A673 (cell line): Measurements from ENCODE around the gene ZBTB20. TPM values are rescaled to one million over a fixed set of nuclear protein-coding genes. Genes with fewer than 3 reads are reported as not detected.

Experiments used
- BruUV-seq: library from RNA; stranded (reverse); fragments of 400-500 nt; replicated peaks from 2 replicates; lab custom pipeline; 2021; lab: Mats Ljungman, UMichigan
- CTCF ChIA-PET: fragments of 300-600 bp; sonication (Branson Sonifier 250); formaldehyde crosslinking; loops from one replicate; lab custom pipeline; 2022; ENCODE audit warnings: antibody characterized with exemption; lab: Charles Lee
- POLR2A ChIA-PET: fragments of 300-600 bp; sonication (Branson Sonifier 250); formaldehyde crosslinking; loops from one replicate; lab custom pipeline; 2022; ENCODE audit warnings: antibody characterized with exemption; ENCODE audit not compliant: low non-redundant PET; lab: Charles Lee
- DNase-seq: peaks from one replicate; pipeline ENCODE4 v3.0.0-alpha.2; 2015; ENCODE audit warnings: low spot score
- H3K27ac ChIP-seq: fragments of 200-600 bp; sonication (generic); 2 replicates; pipeline ENCODE4 v1.5.1; 2016; ENCODE audit warnings: mixed run types, low read depth, mild to moderate bottlenecking, mixed read lengths, antibody characterized with exemption, low read length; ENCODE audit not compliant: poor library complexity, severe bottlenecking
- H3K27me3 ChIP-seq: fragments of 200-600 bp; sonication (generic); replicated peaks from 2 replicates; pipeline ENCODE4 v1.6.1; 2017; ENCODE audit warnings: mixed run types, low read depth, mild to moderate bottlenecking, mixed read lengths, antibody characterized with exemption, low read length; ENCODE audit not compliant: insufficient read depth, poor library complexity
- H3K36me3 ChIP-seq: fragments of 200-600 bp; sonication (generic); 2 replicates; pipeline ENCODE4 v1.6.1; 2016; ENCODE audit warnings: mixed run types, mild to moderate bottlenecking, mixed read lengths, antibody characterized with exemption, low read length; ENCODE audit not compliant: insufficient read depth, poor library complexity, severe bottlenecking
- H3K4me1 ChIP-seq: fragments of 200-600 bp; sonication (generic); 2 replicates; pipeline ENCODE4 v1.6.1; 2017; ENCODE audit warnings: mixed run types, mild to moderate bottlenecking, mixed read lengths, antibody characterized with exemption, low read length; ENCODE audit not compliant: insufficient read depth, poor library complexity, severe bottlenecking
- H3K4me3 ChIP-seq: fragments of 200-600 bp; sonication (generic); 2 replicates; pipeline ENCODE4 v1.5.1; 2016; ENCODE audit warnings: low read depth, mixed run types, mild to moderate bottlenecking, mixed read lengths, low read length; ENCODE audit not compliant: poor library complexity, severe bottlenecking
- H3K9me3 ChIP-seq: fragments of 200-600 bp; sonication (generic); 2 replicates; pipeline ENCODE4 v1.6.1; 2016; ENCODE audit warnings: mixed run types, low read depth, mild to moderate bottlenecking, mixed read lengths, antibody characterized with exemption, low read length; ENCODE audit not compliant: poor library complexity, severe bottlenecking
- EZH2 ChIP-seq: fragments of 200-600 bp; sonication (generic); IDR thresholded peaks from 2 replicates; pipeline ENCODE4 v1.6.1; 2017; ENCODE audit warnings: borderline replicate concordance, low read depth, mild to moderate bottlenecking, mixed read lengths, antibody characterized with exemption, low read length; ENCODE audit not compliant: poor library complexity, severe bottlenecking
- intact Hi-C: fragments of 100-400 bp; cut with micrococcal nuclease; formaldehyde crosslinking; loops from one replicate; pipeline ENCODE4 v1.10.0; 2022; ENCODE audit not compliant: unreplicated experiment
- total RNA-seq: library from RNA; stranded (reverse); gene quantifications from 2 replicates; pipeline ENCODE4 v1.2.3, GENCODE V29; 2021
- TF ChIP-seq, protein P1 (sequence below): fragments of 300-800, 200-600 bp; sonication (generic); conservative IDR thresholded peaks from 2 replicates; pipeline ENCODE4 v1.5.1; 2017; ENCODE audit warnings: low read depth, mild to moderate bottlenecking, antibody characterized with exemption, low read length, moderate library complexity, mixed read lengths

Gene ZBTB20
- total RNA-seq, 1 experiment from 2014 or later = 13.5 TPM

DNA sequence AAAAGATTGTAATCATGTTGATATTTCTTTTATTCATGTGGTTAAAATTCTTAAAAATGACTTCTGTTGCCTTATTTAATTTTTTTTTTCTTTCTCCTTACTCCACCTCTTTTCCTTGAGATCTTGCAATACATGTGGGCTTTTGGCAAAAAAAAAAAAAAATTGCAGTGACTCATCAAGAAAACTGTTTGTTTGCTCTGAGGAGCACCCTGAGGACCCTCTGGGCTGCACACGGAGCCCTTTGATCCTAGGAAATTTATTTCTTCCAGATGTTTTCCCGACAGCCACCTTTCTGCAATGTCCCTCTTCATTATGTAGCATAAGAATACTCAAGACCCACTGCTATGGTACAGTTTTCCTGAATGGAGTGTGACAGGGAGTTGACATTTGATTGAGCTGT, 371.7 kb downstream of the ZBTB20 start:
- H3K27ac ChIP-seq = no peak overlapping the region
- no peaks in the 10 kb centered on the region for H3K9me3 ChIP-seq
- intact Hi-C loops = no loop called here
- H3K4me3 ChIP-seq = no peak overlapping the region
- ChIA-PET POLR2A (no interaction called here), CTCF (no interaction called here)
- DNase-seq = no peak
- no peak for TF ChIP-seq EZH2
- TF ChIP-seq, protein P1, sequence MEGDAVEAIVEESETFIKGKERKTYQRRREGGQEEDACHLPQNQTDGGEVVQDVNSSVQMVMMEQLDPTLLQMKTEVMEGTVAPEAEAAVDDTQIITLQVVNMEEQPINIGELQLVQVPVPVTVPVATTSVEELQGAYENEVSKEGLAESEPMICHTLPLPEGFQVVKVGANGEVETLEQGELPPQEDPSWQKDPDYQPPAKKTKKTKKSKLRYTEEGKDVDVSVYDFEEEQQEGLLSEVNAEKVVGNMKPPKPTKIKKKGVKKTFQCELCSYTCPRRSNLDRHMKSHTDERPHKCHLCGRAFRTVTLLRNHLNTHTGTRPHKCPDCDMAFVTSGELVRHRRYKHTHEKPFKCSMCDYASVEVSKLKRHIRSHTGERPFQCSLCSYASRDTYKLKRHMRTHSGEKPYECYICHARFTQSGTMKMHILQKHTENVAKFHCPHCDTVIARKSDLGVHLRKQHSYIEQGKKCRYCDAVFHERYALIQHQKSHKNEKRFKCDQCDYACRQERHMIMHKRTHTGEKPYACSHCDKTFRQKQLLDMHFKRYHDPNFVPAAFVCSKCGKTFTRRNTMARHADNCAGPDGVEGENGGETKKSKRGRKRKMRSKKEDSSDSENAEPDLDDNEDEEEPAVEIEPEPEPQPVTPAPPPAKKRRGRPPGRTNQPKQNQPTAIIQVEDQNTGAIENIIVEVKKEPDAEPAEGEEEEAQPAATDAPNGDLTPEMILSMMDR = no peak
- no peaks in the 10 kb centered on the region for H3K36me3 ChIP-seq
- BruUV-seq = no TSS peak
- no peaks in the 10 kb centered on the region for H3K4me1 ChIP-seq
- no peaks in the 10 kb centered on the region for H3K27me3 ChIP-seq

- H3K36me3 ChIP-seq = no peaks in the 10 kb centered on the region
- no peaks in the 10 kb centered on the region for H3K9me3 ChIP-seq
- no peak overlapping the region for H3K4me3 ChIP-seq
- TF ChIP-seq EZH2 = no peak
- TF ChIP-seq, protein P1 = no peak
- no peaks in the 10 kb centered on the region for H3K4me1 ChIP-seq
- BruUV-seq = no TSS peak
- POLR2A ChIA-PET = no interaction called here
- intact Hi-C loops = no loop called here
- no peaks in the 10 kb centered on the region for H3K27me3 ChIP-seq
- no peak for DNase-seq
- CTCF ChIA-PET = no interaction called here
- H3K27ac ChIP-seq = no peak overlapping the region
These were observed 376.2 kb downstream of the ZBTB20 start for GRCh38 chr3:114770874-114771273.

- BruUV-seq = no TSS peak
- intact Hi-C loops = no loop called here
These were observed 383.0 kb downstream of the ZBTB20 start for GRCh38 chr3:114764056-114764492.

More at GRCh38 chr3:114764056-114764492, 383.0 kb downstream of the ZBTB20 start:
- Histone ChIP-seq H3K4me1 (no peaks in the 10 kb centered on the region), H3K9me3 (no peaks in the 10 kb centered on the region), H3K4me3 (no peak overlapping the region), H3K36me3 (no peaks in the 10 kb centered on the region), H3K27me3 (no peaks in the 10 kb centered on the region), H3K27ac (no peak overlapping the region)
- TF ChIP-seq, protein P1 = no peak
- no peak for TF ChIP-seq EZH2
- POLR2A ChIA-PET = no interaction called here
- CTCF ChIA-PET = no interaction called here
- DNase-seq = peak; percentile 4
